IMR-90 (cell line): ENCODE results near the gene NEUROG1. TPM values are rescaled to one million over a fixed set of nuclear protein-coding genes. Genes with fewer than 3 reads are reported as not detected.

Source experiments
- ATAC-seq: fragments of 200-7000 bp; cut with Tn5 transposase; 2 replicates; pipeline ENCODE4 v1.9.1; 2020; ENCODE audit warnings: low read depth, mild to moderate bottlenecking, moderate library complexity
- BruUV-seq: library from RNA; stranded (reverse); fragments of 400-500 nt; replicated peaks from 2 replicates; lab custom pipeline; 2021; lab: Mats Ljungman, UMichigan
- CTCF ChIA-PET: fragments of 300-600 bp; formaldehyde crosslinking; extraction: SDS; loops from one replicate; lab custom pipeline; 2021; ENCODE audit warnings: antibody characterized with exemption; lab: Yijun Ruan, JAX
- POLR2A ChIA-PET: fragments of 300-600 bp; sonication (Branson Sonifier 250); formaldehyde crosslinking; loops from one replicate; lab custom pipeline; 2022; ENCODE audit warnings: antibody characterized with exemption; ENCODE audit not compliant: unreplicated experiment; lab: Charles Lee
- DNase-seq: peaks from one replicate; pipeline ENCODE4 v3.0.0; 2013
- H2AFZ ChIP-seq: replicated peaks from 2 replicates; pipeline ENCODE3; 2013; ENCODE audit warnings: low read length, mild to moderate bottlenecking; ENCODE audit not compliant: poor library complexity
- H2AK5ac ChIP-seq: 2 replicates; pipeline ENCODE4 v1.6.1; 2013; ENCODE audit warnings: low read depth, low read length, inconsistent platforms
- H2AK9ac ChIP-seq: replicated peaks from 2 replicates; pipeline ENCODE3; 2013; ENCODE audit warnings: mild to moderate bottlenecking, low read depth, low read length, moderate library complexity; ENCODE audit not compliant: poor library complexity
- H2BK120ac ChIP-seq: 2 replicates; pipeline ENCODE4 v1.6.1; 2013; ENCODE audit warnings: low read depth, low read length, inconsistent platforms
- H2BK15ac ChIP-seq: 3 replicates; pipeline ENCODE4 v1.6.1; 2013; ENCODE audit warnings: low read depth, low read length, inconsistent platforms
- H2BK20ac ChIP-seq: 2 replicates; pipeline ENCODE4 v1.6.1; 2013; ENCODE audit warnings: low read depth, mild to moderate bottlenecking, inconsistent platforms, low read length, moderate library complexity
- H2BK5ac ChIP-seq: 2 replicates; pipeline ENCODE4 v1.6.1; 2013; ENCODE audit warnings: mild to moderate bottlenecking, low read depth, low read length, inconsistent platforms; ENCODE audit not compliant: poor library complexity, severe bottlenecking
- H3K14ac ChIP-seq: replicated peaks from 2 replicates; pipeline ENCODE4 v1.6.1; 2013; ENCODE audit warnings: low read depth, low read length, inconsistent platforms
- H3K18ac ChIP-seq: 2 replicates; pipeline ENCODE4 v1.6.1; 2013; ENCODE audit warnings: low read depth, low read length, control low read depth
- H3K23ac ChIP-seq: 2 replicates; pipeline ENCODE4 v1.6.1; 2013; ENCODE audit warnings: low read depth, low read length, inconsistent platforms
- H3K27ac ChIP-seq: 2 replicates; pipeline ENCODE4 v1.5.1; 2013; ENCODE audit warnings: mild to moderate bottlenecking, control low read depth, low read length; ENCODE audit not compliant: insufficient read depth
- H3K27me3 ChIP-seq: 2 replicates; pipeline ENCODE4 v1.6.1; 2013; ENCODE audit warnings: low read length; ENCODE audit not compliant: control insufficient read depth, insufficient read depth
- H3K36me3 ChIP-seq: 2 replicates; pipeline ENCODE4 v1.6.1; 2013; ENCODE audit warnings: low read length, mixed read lengths; ENCODE audit not compliant: control insufficient read depth, insufficient read depth
- H3K4ac ChIP-seq: 2 replicates; pipeline ENCODE4 v1.6.1; 2013; ENCODE audit warnings: low read depth, low read length, inconsistent platforms
- H3K4me1 ChIP-seq: 2 replicates; pipeline ENCODE4 v1.6.1; 2013; ENCODE audit warnings: low read length, mixed read lengths; ENCODE audit not compliant: control insufficient read depth, insufficient read depth
- H3K4me2 ChIP-seq: 2 replicates; pipeline ENCODE4 v1.6.1; 2013; ENCODE audit warnings: low read depth, mild to moderate bottlenecking, control low read depth, low read length, moderate library complexity
- H3K4me3 ChIP-seq: 2 replicates; pipeline ENCODE4 v1.5.1; 2013; ENCODE audit warnings: low read depth, mild to moderate bottlenecking, control low read depth, low read length, moderate library complexity; ENCODE audit not compliant: insufficient read depth
- H3K56ac ChIP-seq: 2 replicates; pipeline ENCODE4 v1.6.1; 2013; ENCODE audit warnings: low read length, inconsistent platforms; ENCODE audit not compliant: insufficient read depth; ENCODE audit errors: extremely low read depth
- H3K79me1 ChIP-seq, 2 experiments: 2 replicates each; pipeline ENCODE4 v1.6.1; 2013; ENCODE audit warnings: low read length in 2 of 2, inconsistent platforms in 1 of 2, low read depth in 1 of 2
- H3K9ac ChIP-seq: 2 replicates; pipeline ENCODE4 v1.6.1; 2013; ENCODE audit warnings: low read depth, low read length, control low read depth
- H3K9me1 ChIP-seq: 2 replicates; pipeline ENCODE4 v1.6.1; 2013; ENCODE audit warnings: low read length, inconsistent platforms; ENCODE audit not compliant: insufficient read depth
- H3K9me3 ChIP-seq: 2 replicates; pipeline ENCODE4 v1.6.1; 2013; ENCODE audit warnings: low read length; ENCODE audit not compliant: control insufficient read depth, insufficient read depth
- H4K20me1 ChIP-seq: 2 replicates; pipeline ENCODE4 v1.6.1; 2013; ENCODE audit warnings: low read length, inconsistent platforms; ENCODE audit not compliant: insufficient read depth
- H4K5ac ChIP-seq: 2 replicates; pipeline ENCODE4 v1.6.1; 2013; ENCODE audit warnings: mild to moderate bottlenecking, low read depth, low read length, control low read depth
- H4K8ac ChIP-seq, 2 experiments: 2 replicates each; pipeline ENCODE4 v1.6.1; 2013; ENCODE audit warnings: low read depth in 2 of 2, low read length in 2 of 2, control low read depth in 1 of 2, inconsistent platforms in 1 of 2
- H4K91ac ChIP-seq: 2 replicates; pipeline ENCODE4 v1.6.1; 2013; ENCODE audit warnings: low read depth, low read length, inconsistent platforms; ENCODE audit not compliant: insufficient read depth
- BHLHE40 ChIP-seq: fragments of 150-350 bp; IDR thresholded peaks from 2 replicates; pipeline ENCODE4 v1.6.1; 2016; ENCODE audit warnings: mild to moderate bottlenecking, low read depth, low read length
- CEBPB ChIP-seq: IDR thresholded peaks from 2 replicates; pipeline ENCODE4 v1.6.1; 2012; ENCODE audit warnings: low read depth, low read length, improper control_type of control experiment
- CHD1 ChIP-seq: IDR thresholded peaks from 2 replicates; pipeline ENCODE4 v1.6.1; 2012; ENCODE audit warnings: low read depth, low read length, improper control_type of control experiment
- CTCF ChIP-seq: conservative IDR thresholded peaks from 2 replicates; pipeline ENCODE4 v1.5.1; 2012; ENCODE audit warnings: mild to moderate bottlenecking, low read depth, low read length, improper control_type of control experiment
- ELK1 ChIP-seq: fragments of 150-350 bp; IDR thresholded peaks from 2 replicates; pipeline ENCODE4 v1.6.1; 2016; ENCODE audit warnings: low read depth, mild to moderate bottlenecking, low read length, moderate library complexity, borderline replicate concordance
- FOS ChIP-seq: fragments of 150-350 bp; IDR thresholded peaks from 2 replicates; pipeline ENCODE4 v1.6.1; 2016; ENCODE audit warnings: low read depth, low read length
- MAFK ChIP-seq: IDR thresholded peaks from 2 replicates; pipeline ENCODE4 v1.6.1; 2012; ENCODE audit warnings: low read depth, low read length, improper control_type of control experiment
- MAZ ChIP-seq: IDR thresholded peaks from 2 replicates; pipeline ENCODE4 v1.6.1; 2012; ENCODE audit warnings: low read depth, mild to moderate bottlenecking, low read length, improper control_type of control experiment, moderate library complexity, borderline replicate concordance
- MXI1 ChIP-seq: IDR thresholded peaks from 2 replicates; pipeline ENCODE4 v1.6.1; 2012; ENCODE audit warnings: low read depth, mild to moderate bottlenecking, low read length, moderate library complexity, borderline replicate concordance
- NFE2L2 ChIP-seq: fragments of 150-350 bp; IDR thresholded peaks from 2 replicates; pipeline ENCODE4 v1.6.1; 2016; ENCODE audit warnings: low read depth, mild to moderate bottlenecking, low read length
- POLR2A ChIP-seq: IDR thresholded peaks from 2 replicates; pipeline ENCODE4 v1.6.1; 2012; ENCODE audit warnings: mild to moderate bottlenecking, low read depth, low read length
- RAD21 ChIP-seq: IDR thresholded peaks from 2 replicates; pipeline ENCODE4 v1.6.1; 2012; ENCODE audit warnings: low read length, improper control_type of control experiment
- RCOR1 ChIP-seq: IDR thresholded peaks from 2 replicates; pipeline ENCODE4 v1.6.1; 2012; ENCODE audit warnings: mild to moderate bottlenecking, low read length, improper control_type of control experiment; ENCODE audit not compliant: insufficient replicate concordance
- RFX5 ChIP-seq: IDR thresholded peaks from 2 replicates; pipeline ENCODE4 v1.8.0; 2012; ENCODE audit warnings: low read depth, mild to moderate bottlenecking, low read length, moderate library complexity
- SMC3 ChIP-seq: fragments of 150-350 bp; IDR thresholded peaks from 2 replicates; pipeline ENCODE4 v1.6.1; 2016; ENCODE audit warnings: low read depth, mild to moderate bottlenecking, antibody characterized with exemption, low read length, moderate library complexity
- USF2 ChIP-seq: fragments of 150-350 bp; IDR thresholded peaks from 2 replicates; pipeline ENCODE4 v1.6.1; 2017; ENCODE audit warnings: mild to moderate bottlenecking, antibody characterized with exemption, low read length, low read depth
- WGBS, 2 experiments: methylation state at CpG; one replicate each; pipeline versions ENCODE4 v1.1.5 to v1.1.7; 2013; ENCODE audit warnings: missing lambda C conversion rate in 2 of 2; ENCODE audit not compliant: insufficient read length in 1 of 2; ENCODE audit errors: extremely low coverage in 2 of 2; 5-methylcytosine and 5-hydroxymethylcytosine counted together
- dilution Hi-C: fragments of 300-500 bp; cut with HindIII; formaldehyde crosslinking; loops from one replicate; pipeline ENCODE4 v1.14.3; 2018; ENCODE audit warnings: low sequenced_read_pairs; ENCODE audit not compliant: unreplicated experiment
- in situ Hi-C: fragments of 300-500 bp; cut with MboI; formaldehyde crosslinking; loops from 3 replicates; pipeline ENCODE4 v1.14.3; 2019; ENCODE audit warnings: low sequenced_read_pairs, inconsistent platforms, mixed read lengths
- intact Hi-C: fragments of 100-400 bp; cut with micrococcal nuclease; formaldehyde crosslinking; loops from 2 replicates; pipeline ENCODE4 v1.10.0; 2022
- polyA plus RNA-seq, 3 experiments: library from polyadenylated mRNA; depleted of rRNA; stranded (reverse); fragments of >200 nt; gene quantifications; 2 replicates each; pipeline ENCODE4 v1.2.3, GENCODE V29; 2012; ENCODE audit warnings: low replicate concordance in 1 of 3
- total RNA-seq: library from RNA; depleted of rRNA; stranded (reverse); fragments of >200 nt; gene quantifications from 2 replicates; pipeline ENCODE4 v1.2.3, GENCODE V29; 2012

The NEUROG1 gene
- total and polyA plus RNA-seq, 2 of the 4 experiments (the other 2 are of a cell fraction), result not detected

GRCh38 chr5:135517631-135518030, 18.1 kb downstream of the NEUROG1 start:
- Histone ChIP-seq H3K9me1 (no peaks in the 10 kb centered on the region), H2AK5ac (no peak overlapping the region), H3K27ac (no peak overlapping the region), H3K79me1 (no peaks in the 10 kb centered on the region), H2BK15ac (no peak overlapping the region), H3K9ac (no peak overlapping the region), H3K23ac (no peak overlapping the region), H3K4me2 (no peak overlapping the region), H3K27me3 (peaks cover 12% of the 10 kb centered on the region), H3K4ac (no peak overlapping the region), H2AK9ac (no peak overlapping the region), H4K91ac (no peak overlapping the region), H2BK20ac (no peak overlapping the region), H3K56ac (no peak overlapping the region), H4K20me1 (no peaks in the 10 kb centered on the region), H2BK5ac (no peak overlapping the region), H3K9me3 (no peaks in the 10 kb centered on the region), H3K4me3 (no peak overlapping the region), H2BK120ac (no peak overlapping the region), H3K4me1 (no peaks in the 10 kb centered on the region), H2AFZ (no peak overlapping the region), H4K8ac (no peak overlapping the region), H3K18ac (no peak overlapping the region), H4K5ac (no peak overlapping the region), H3K14ac (no peak overlapping the region), H3K36me3 (no peaks in the 10 kb centered on the region)
- TF ChIP-seq USF2, result no peak
- TF ChIP-seq CTCF, result no peak
- no peak for TF ChIP-seq ELK1
- no peak for TF ChIP-seq FOS
- TF ChIP-seq CHD1, result no peak
- TF ChIP-seq RFX5, result no peak
- TF ChIP-seq NFE2L2, result no peak
- TF ChIP-seq SMC3, result no peak
- TF ChIP-seq RAD21, result no peak
- TF ChIP-seq BHLHE40, result no peak
- TF ChIP-seq MXI1, result no peak
- no peak for TF ChIP-seq MAZ
- TF ChIP-seq POLR2A, result no peak
- TF ChIP-seq RCOR1, result no peak
- TF ChIP-seq MAFK, result no peak
- no peak for TF ChIP-seq CEBPB
- no CpG with 5 or more reads among the region's 4 CpGs for WGBS, 2 experiments
- BruUV-seq, result no TSS peak
- POLR2A ChIA-PET, result no interaction called here
- in situ Hi-C loops, result no loop called here
- CTCF ChIA-PET, result interaction anchor here (1.3 kb wide), 1 partner anchor 52 kb away, joined by 6 read pairs; no protein-coding TSS in a partner anchor
- dilution Hi-C loops, result no loop called here
- intact Hi-C loops, result no loop called here
- DNase-seq, result no peak
- ATAC-seq, result no peak
